NCI-H128 (cell line): ENCODE results near the gene UST.
A peak's percentile ranks its signal among the peaks of the same experiment; 100 is the strongest.
"Not testable (repeated sequence)": the region's sequence is repeated elsewhere in the genome, so short reads cannot be mapped to it uniquely, and the experiment has no call there.

ENCODE experiments used
- DNase-seq: peaks from one replicate; lab custom pipeline; 2025; ENCODE audit not compliant: unreplicated experiment; lab: John Stamatoyannopoulos, UW

Gene UST

DNA sequence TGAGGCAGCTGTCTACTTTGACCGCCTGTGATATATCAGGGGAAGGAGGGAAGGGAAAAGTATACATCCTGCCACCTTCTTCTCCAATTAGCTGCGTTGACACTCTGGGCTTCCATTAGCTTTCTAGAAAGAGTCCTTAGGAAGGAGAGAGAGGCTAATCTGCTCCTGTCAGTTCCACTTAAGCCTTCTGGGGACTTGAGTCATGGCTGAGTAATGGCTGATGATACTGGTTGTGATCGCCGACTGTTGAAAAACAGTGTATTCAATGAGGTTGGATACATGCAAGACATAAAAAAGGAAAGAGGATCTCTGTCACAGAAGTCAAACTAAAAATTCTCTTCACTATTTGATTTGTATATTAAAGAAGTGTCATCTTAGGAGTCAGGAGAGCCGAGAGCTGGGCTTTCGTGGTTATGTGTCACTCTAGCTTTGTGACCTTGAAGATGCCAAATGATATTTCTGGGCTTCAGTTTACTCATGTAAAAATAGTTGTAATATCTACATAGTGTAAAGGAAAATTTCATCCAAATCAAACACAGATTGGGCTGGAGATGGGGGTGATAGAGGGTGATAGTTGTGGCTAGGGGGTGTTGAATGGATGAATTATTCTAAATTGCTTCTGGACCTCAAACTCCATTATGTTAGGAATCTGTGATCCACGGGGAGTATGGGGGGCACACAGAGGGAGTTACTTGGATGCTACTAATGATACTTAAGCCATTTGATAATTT lies 189.0 kb downstream of the UST start:
- DNase-seq = no peak

- DNase-seq = no peak
Observed at GRCh38 chr6:148943451-148943850, 196.6 kb downstream of the UST start.

DNA sequence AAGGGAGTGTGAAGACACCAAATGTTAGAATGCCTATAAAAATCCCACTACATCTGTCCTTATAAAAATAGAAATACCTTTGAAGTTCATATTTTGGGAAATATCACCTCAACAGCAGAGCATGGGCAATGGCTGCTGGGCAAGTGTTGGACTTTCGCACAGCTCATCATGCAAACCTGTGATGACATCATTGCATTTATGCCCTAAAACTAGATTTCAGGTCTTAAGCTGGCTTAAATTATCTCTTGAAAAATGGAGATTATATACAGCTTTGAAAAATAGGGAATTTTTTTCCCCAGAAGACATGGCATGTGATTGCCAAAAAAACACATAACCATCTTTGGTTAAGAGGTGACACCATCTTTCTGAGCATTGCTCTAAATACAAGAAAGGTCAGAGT lies 197.8 kb downstream of the UST start:
- DNase-seq = no peak

DNA sequence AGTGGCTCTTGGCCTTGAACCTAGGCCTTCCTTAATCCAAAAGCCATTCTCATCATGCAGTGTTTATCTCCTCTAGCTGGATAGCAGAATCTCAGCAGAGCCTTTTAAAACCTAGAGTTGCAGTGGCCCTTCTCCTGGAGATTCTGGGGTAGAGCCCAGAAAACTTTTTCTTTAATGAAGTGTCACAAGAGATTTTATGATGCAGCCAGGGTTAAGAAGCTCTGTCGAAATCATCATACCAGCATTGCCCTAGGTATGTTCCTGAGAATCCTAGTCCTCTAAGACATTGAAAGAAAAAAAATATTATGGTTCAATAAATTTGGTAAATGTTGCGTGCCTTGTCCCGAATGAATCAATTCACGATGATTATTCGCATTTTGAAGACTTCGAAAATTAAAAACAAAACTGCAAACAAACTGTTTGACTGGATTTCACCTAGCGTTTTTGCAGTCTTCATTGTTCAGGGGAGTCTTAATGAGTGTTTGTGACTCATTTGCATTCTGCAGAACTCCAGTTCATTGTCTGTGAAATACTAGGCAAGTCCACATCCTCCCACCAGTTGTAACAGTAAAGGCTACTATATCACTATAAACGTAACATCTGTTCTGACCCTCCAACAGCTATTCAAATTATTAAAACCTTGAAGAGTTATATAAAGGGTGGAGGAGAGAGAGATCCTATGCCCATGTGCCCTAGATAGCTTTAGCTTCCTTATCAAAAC lies 198.6 kb downstream of the UST start:
- no peak for DNase-seq

GRCh38 chr6:148947621-148948444 lies 201.0 kb downstream of the UST start:
- peak; percentile 35 for DNase-seq

DNA sequence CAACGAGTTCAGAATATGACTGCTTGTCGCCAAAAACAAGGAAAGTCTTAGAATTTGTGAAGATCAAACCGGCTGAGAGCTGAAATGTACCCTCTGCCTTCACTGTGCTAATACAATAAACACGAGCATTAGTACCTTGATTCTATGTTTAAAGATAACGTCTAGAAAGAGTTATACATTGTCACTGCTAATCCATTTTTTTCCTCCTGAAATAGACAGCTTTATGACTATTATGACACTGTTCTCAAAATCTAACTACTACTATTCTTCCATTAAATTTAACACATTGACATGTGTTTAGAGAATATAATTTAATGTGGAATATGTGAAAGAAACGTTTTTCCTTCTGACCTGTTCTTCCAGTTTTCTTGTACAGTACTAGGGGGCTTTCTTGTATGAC lies 204.8 kb downstream of the UST start:
- DNase-seq = no peak

GRCh38 chr6:148952147-148953035 lies 205.6 kb downstream of the UST start:
- no peak for DNase-seq

DNA sequence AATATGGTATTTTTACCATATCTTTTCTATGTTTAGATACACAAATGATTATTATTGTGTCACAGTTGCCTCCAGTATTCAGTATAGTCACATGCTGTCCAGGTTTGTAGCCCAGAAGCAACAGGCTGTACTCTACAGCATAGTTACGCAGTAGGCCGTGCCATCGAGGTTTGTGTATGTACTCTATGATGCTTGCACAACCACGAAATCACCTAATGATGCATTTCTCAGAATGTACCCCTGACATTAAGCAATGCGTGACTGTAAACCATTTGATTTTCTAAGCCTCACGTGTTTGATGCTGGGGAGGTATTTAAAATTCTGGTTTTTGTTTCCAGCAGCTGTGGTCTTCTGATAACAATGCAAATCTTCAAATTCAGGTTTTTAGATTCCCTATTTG lies 207.6 kb downstream of the UST start:
- no peak for DNase-seq

GRCh38 chr6:148954934-148955333 lies 208.1 kb downstream of the UST start:
- DNase-seq = no peak

- DNase-seq = no peak
Observed at GRCh38 chr6:148955441-148955840, 208.6 kb downstream of the UST start.

DNA sequence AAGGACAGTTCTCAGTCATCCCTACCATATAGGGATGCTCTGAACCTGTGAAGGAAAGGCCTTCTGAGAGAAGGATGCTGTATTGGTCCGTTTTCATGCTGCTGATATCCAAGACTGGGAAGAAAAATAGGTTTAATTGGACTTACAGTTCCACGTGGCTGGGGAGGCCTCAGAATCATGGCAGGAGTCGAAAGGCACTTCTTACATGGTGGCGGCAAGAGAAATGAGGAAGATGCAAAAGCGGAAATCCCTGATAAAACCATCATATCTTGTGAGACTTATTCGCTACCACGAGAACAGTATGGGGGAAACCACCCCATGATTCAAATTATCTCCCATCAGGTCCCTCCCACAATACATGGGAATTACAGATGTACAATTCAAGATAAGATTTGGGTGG lies 209.3 kb downstream of the UST start:
- not testable (repeated sequence) for DNase-seq

DNA sequence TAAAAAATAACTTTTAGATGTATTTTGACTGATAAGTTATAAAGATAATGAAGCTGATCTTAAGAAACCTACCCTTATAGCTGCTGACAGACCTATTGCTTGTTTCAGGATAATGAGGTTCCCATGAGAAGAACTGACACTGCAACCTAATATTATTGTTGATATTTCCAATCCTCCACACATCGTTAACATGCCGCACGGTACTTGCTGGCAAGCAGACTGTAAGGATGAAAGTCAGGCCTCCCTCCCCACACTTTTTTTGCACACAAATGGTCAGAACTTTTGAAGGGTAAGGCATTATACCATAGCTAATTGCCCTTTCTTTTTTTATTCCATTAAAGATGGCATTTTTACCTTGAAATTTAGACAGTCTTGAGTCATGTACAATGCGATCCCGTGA lies 210.9 kb downstream of the UST start:
- no peak for DNase-seq

DNA sequence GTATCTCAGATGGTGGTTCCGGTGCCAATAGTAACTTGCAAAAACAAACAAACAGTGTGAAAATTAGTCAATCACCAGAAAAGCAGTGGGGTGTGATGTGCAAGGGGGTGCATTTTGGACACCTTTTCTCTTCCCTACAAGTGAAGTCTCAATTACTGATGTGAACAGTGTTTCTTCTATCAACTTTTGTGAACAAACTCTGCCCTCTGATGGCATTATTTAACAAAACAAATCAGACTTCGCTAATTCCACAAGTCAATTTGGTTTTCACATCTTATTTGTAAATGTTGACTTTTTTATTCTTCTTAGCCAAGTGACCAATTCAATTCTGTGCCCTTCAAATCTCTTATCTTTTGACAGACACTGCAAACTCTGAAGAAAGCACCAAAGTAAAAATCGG lies 212.2 kb downstream of the UST start:
- no peak for DNase-seq

GRCh38 chr6:148959501-148959900 lies 212.7 kb downstream of the UST start:
- no peak for DNase-seq

DNA sequence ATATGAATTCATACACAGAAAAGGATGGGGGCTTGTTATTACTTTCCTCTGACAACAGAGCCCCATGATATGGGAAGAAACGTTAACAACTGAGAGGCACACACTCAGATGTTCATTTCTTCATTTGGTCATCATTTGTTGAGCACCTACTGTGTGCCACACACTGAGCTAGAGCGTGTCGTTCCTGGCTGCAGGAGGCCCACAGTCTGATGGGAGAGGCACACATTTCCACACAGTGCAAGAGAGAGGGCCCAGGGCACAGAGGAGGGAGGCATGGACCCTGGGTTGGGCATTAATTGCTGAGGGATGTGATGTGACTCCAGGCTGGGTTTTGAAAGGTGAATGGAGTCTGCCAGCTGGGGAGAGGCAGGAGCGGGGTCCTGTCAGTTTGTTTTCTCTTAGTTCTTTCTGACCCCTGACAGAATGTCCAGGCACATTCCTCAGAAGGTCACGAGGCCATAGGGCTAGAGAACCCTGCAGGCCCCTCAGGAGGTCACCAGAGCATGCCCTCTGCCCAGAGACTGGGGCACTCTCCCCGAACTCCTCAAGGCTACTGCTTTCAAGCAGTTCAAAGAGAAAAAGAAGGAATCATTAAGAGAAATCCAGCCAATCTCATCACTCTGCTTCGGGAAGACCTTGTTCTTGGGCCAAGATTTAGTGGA lies 216.2 kb downstream of the UST start:
- no peak for DNase-seq

DNA sequence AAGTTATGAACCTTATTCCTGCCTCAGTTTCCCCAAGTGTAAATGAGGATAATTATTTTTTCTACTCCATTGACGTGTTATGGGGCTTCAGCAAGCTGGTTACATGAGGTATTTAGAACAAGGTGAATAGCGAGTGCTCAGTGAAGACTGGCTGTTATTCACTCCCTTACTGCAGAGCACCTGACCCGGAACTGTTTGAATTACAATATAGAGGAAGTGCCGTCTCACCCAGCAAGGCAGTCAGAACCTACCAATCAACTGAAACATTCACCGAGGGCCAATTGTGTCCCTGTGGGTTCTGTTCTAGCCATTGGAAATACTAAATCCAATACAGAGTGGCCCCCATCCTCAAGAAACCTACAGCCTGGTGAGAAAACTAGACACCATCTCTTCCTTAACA lies 216.9 kb downstream of the UST start:
- no peak for DNase-seq

- DNase-seq = no peak
Observed at GRCh38 chr6:148964467-148964866, 217.6 kb downstream of the UST start.

DNA sequence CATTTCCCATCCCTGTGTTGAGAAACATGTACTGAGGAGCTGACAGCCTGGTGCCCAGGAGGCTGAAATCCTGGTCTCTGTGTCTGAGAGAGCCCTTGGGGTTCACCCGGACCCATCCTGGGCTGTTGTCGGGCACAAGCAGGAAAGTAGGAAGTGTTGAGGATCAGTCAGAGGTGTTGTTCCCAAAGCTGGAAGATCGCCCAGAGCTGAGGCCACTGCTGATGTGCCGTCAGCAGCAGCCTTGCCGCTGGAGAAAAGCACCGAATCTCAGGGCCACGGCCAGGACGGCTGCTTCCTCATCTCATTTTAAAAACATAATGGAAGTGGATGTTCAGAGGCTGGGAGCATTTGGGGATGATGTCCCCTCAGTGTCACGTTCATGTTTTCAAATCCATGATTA lies 218.5 kb downstream of the UST start:
- DNase-seq = no peak

DNA sequence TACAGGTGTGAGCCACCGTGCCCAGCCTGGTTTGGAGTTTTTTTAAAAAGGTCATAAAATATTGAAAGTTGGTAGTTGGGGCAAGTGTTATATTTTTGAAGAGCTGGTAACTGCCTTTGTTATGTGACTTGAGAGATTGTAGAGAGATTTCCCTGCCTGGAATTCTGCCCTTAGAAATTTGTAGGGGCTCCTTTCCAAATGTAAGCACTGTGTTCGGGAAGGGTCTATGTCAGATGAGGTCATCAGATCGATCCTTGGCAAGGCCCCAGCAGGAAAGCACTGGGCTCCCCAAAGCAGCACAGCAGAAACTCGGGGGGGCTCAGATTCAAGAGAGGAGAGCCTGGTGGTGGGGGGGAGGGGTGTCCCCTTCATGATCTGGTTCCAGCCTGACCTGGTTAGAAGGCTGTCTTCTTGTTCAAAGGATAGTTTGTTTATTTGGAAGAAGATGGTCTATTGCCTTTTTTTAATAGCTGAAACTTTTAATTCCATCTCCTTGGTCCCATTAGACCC lies 220.2 kb downstream of the UST start:
- no peak for DNase-seq

GRCh38 chr6:148967541-148967956 lies 220.7 kb downstream of the UST start:
- no peak for DNase-seq
